Measurements from ENCODE around the gene NRIP1.

DNA sequence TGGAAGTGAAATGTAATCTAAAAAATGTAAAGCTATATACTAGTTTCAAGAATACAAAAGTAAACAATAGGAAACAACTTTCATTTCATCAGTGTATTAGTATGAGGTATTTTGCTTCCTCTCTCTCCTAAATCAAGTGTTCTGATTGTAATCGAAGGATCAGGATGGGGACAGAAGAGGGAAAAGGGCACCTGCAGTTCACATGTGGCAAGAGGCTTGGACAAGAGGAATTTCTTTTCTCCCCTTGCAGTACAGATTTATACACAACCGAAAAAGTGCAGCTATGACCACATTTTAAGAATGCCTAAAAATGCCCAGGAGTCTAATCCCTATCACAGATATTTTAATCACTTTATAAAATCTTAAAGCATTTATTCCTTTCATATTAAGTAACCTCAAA, 63.7 kb downstream of the NRIP1 start:
- TF ChIP-seq, protein P1, sequence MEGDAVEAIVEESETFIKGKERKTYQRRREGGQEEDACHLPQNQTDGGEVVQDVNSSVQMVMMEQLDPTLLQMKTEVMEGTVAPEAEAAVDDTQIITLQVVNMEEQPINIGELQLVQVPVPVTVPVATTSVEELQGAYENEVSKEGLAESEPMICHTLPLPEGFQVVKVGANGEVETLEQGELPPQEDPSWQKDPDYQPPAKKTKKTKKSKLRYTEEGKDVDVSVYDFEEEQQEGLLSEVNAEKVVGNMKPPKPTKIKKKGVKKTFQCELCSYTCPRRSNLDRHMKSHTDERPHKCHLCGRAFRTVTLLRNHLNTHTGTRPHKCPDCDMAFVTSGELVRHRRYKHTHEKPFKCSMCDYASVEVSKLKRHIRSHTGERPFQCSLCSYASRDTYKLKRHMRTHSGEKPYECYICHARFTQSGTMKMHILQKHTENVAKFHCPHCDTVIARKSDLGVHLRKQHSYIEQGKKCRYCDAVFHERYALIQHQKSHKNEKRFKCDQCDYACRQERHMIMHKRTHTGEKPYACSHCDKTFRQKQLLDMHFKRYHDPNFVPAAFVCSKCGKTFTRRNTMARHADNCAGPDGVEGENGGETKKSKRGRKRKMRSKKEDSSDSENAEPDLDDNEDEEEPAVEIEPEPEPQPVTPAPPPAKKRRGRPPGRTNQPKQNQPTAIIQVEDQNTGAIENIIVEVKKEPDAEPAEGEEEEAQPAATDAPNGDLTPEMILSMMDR (IDR thresholded peaks at IDR 0.05) = no peak
- no peak for TF ChIP-seq POLR2A (IDR thresholded peaks at IDR 0.05)
- no peak for TF ChIP-seq EP300 (IDR thresholded peaks at IDR 0.05)

Data from upper lobe of left lung (tissue), 4 donors.